Naive thymus-derived CD8-positive, alpha-beta T cell (primary cell): Measurements from ENCODE around the gene ZFYVE21. TPM values are rescaled to one million over a fixed set of nuclear protein-coding genes. Genes with fewer than 3 reads are reported as not detected.
A peak's percentile ranks its signal among the peaks of the same experiment; 100 is the strongest.
"Not testable (repeated sequence)": the region's sequence is repeated elsewhere in the genome, so short reads cannot be mapped to it uniquely, and the experiment has no call there.

Experiments
- ATAC-seq, 2 donors: fragments of 150-1000 bp; cut with Tn5 transposase in 1 of 2; sonication (Bioruptor Pico), chemical (Tn5 transposase) in 1 of 2; 1 replicate in 1 of 2; 2 replicates in 1 of 2; pipeline ENCODE4 v1.10.0; 2021; ENCODE audit warnings: mild to moderate bottlenecking in 2 of 2, moderate library complexity in 2 of 2
- POLR2A ChIA-PET: fragments of 350-600 bp; sonication (Branson Sonifier 250); formaldehyde crosslinking; loops from one replicate; lab custom pipeline; 2021; ENCODE audit warnings: antibody characterized with exemption; lab: Charles Lee
- DNase-seq, 10 donors: peaks; one replicate each; pipeline versions ENCODE4 v3.0.0 to v3.0.0-alpha.2; 2020 to 2022
- H3K27ac Mint-ChIP-seq, 10 donors: one replicate each; pipeline ENCODE4 v1.8.0; 2020 to 2022; ENCODE audit warnings: mild to moderate bottlenecking in 10 of 10, mixed read lengths in 10 of 10, moderate library complexity in 4 of 10, inconsistent platforms in 1 of 10
- H3K27me3 Mint-ChIP-seq, 5 donors: one replicate each; pipeline ENCODE4 v1.8.0; 2021 to 2022; ENCODE audit warnings: mixed read lengths in 5 of 5
- H3K36me3 Mint-ChIP-seq, 3 donors: one replicate each; pipeline ENCODE4 v1.8.0; 2020 to 2022; ENCODE audit warnings: mixed read lengths in 3 of 3, mild to moderate bottlenecking in 2 of 3, inconsistent platforms in 1 of 3
- H3K4me1 Mint-ChIP-seq, 4 donors: one replicate each; pipeline ENCODE4 v1.8.0; 2021 to 2022; ENCODE audit warnings: mixed read lengths in 4 of 4
- H3K4me3 Mint-ChIP-seq, 10 donors: one replicate each; pipeline ENCODE4 v1.8.0; 2020 to 2022; ENCODE audit warnings: mild to moderate bottlenecking in 10 of 10, mixed read lengths in 10 of 10, moderate library complexity in 6 of 10, inconsistent platforms in 1 of 10
- H3K9me3 Mint-ChIP-seq, 9 donors: one replicate each; pipeline ENCODE4 v1.8.0; 2020 to 2022; ENCODE audit warnings: mixed read lengths in 9 of 9, mild to moderate bottlenecking in 3 of 9, inconsistent platforms in 1 of 9, moderate library complexity in 1 of 9
- polyA plus RNA-seq, 3 donors: library from polyadenylated mRNA; unstranded; fragments of 300-500 nt; fragmentation: Illumina TruSeq; gene quantifications; one replicate each; pipeline ENCODE4 v1.2.3, GENCODE V29; 2021
- total RNA-seq, 8 experiments: library from RNA in 2 of 8; stranded (reverse) in 2 of 8; gene quantifications; one replicate each; pipeline ENCODE4 v1.2.3 and lab custom pipeline; 2021 to 2026

ZFYVE21 gene
- total and polyA plus RNA-seq, 5 experiments from 2014 or later, result 7.7 to 16.9 (median 8.7) TPM

- Mint-ChIP-seq H3K27ac (peak overlapping the region in 1 of 10 donors; percentile 52), H3K9me3 (peaks cover 0 to 2% (median 0%) of the 10 kb centered on the region in 9 donors), H3K4me3 (no peak overlapping the region), H3K27me3 (no peaks in the 10 kb centered on the region), H3K4me1 (peaks cover 0 to 4% (median 0%) of the 10 kb centered on the region in 4 donors), H3K36me3 (peaks cover 6 to 39% (median 29%) of the 10 kb centered on the region in 3 donors)
- DNase-seq (no peak), ATAC-seq (no peak)
- POLR2A ChIA-PET, result interaction anchor here (0.6 kb wide), 1 partner anchor 1407 kb away, joined by 3 read pairs; no protein-coding TSS in a partner anchor
Measured at GRCh38 chr14:103770902-103771301, 55.3 kb downstream of the ZFYVE21 start.

GRCh38 chr14:103772078-103772712 is 56.6 kb downstream of the ZFYVE21 start:
- POLR2A ChIA-PET, result no interaction called here
- H3K9me3 Mint-ChIP-seq, result peaks cover 0 to 2% (median 0%) of the 10 kb centered on the region in 9 donors
- no peaks in the 10 kb centered on the region for H3K27me3 Mint-ChIP-seq
- H3K4me3 Mint-ChIP-seq, result no peak overlapping the region
- ATAC-seq (no peak), DNase-seq (no peak)
- H3K4me1 Mint-ChIP-seq, result peaks cover 0 to 4% (median 0%) of the 10 kb centered on the region in 4 donors
- peak overlapping the region in 1 of 10 donors; percentile 30 for H3K27ac Mint-ChIP-seq
- H3K36me3 Mint-ChIP-seq, result peaks cover 7 to 48% (median 31%) of the 10 kb centered on the region in 3 donors

GRCh38 chr14:103773521-103773920 is 57.9 kb downstream of the ZFYVE21 start:
- POLR2A ChIA-PET, result no interaction called here
- Mint-ChIP-seq H3K36me3 (peaks cover 10 to 54% (median 32%) of the 10 kb centered on the region in 3 donors), H3K27ac (no peak overlapping the region), H3K27me3 (no peaks in the 10 kb centered on the region), H3K4me1 (no peaks in the 10 kb centered on the region), H3K9me3 (peaks cover 0 to 2% (median 0%) of the 10 kb centered on the region in 9 donors), H3K4me3 (no peak overlapping the region)
- ATAC-seq (no peak), DNase-seq (no peak)

GRCh38 chr14:103775506-103775905 is 59.9 kb downstream of the ZFYVE21 start:
- POLR2A ChIA-PET, result interaction anchor here (0.5 kb wide), 1 partner anchor 37 kb away, joined by 4 read pairs; no protein-coding TSS in a partner anchor

GRCh38 chr14:103776319-103776718 is 60.7 kb downstream of the ZFYVE21 start:
- POLR2A ChIA-PET, H3K27me3 Mint-ChIP-seq, DNase-seq, H3K27ac Mint-ChIP-seq, ATAC-seq, H3K9me3 Mint-ChIP-seq, H3K4me3 Mint-ChIP-seq, H3K4me1 Mint-ChIP-seq: not testable (repeated sequence)
- peaks cover 10 to 67% (median 35%) of the 10 kb centered on the region in 3 donors for H3K36me3 Mint-ChIP-seq

More at GRCh38 chr14:103775506-103775905, 59.9 kb downstream of the ZFYVE21 start:
- Mint-ChIP-seq H3K27ac (no peak overlapping the region), H3K36me3 (peaks cover 10 to 67% (median 35%) of the 10 kb centered on the region in 3 donors), H3K27me3 (no peaks in the 10 kb centered on the region), H3K4me3 (no peak overlapping the region), H3K9me3 (peaks cover 0 to 2% (median 0%) of the 10 kb centered on the region in 9 donors), H3K4me1 (no peaks in the 10 kb centered on the region)
- ATAC-seq, result no peak
- DNase-seq, result no peak

GRCh38 chr14:103782376-103782775 is 66.8 kb downstream of the ZFYVE21 start:
- no peak overlapping the region for H3K27ac Mint-ChIP-seq
- H3K9me3 Mint-ChIP-seq, result no peaks in the 10 kb centered on the region
- POLR2A ChIA-PET, result no interaction called here
- no peak for DNase-seq
- H3K36me3 Mint-ChIP-seq, result peaks cover under 1 to 38% (median 12%) of the 10 kb centered on the region in 3 donors
- no peaks in the 10 kb centered on the region for H3K27me3 Mint-ChIP-seq
- ATAC-seq, result no peak
- no peaks in the 10 kb centered on the region for H3K4me1 Mint-ChIP-seq
- no peak overlapping the region for H3K4me3 Mint-ChIP-seq

Other genes starting within 250 kb of the ZFYVE21 start
- under 1 TPM in 1 of 2 experiments, not detected in 1; 0.69 TPM for gene CKB, start 193.0 kb upstream of the ZFYVE21 start, total RNA-seq
- 1 to 10 TPM in 1 of 3 donors, not detected in 2; 1.8 TPM for gene CKB, start 193.0 kb upstream of the ZFYVE21 start, polyA plus RNA-seq
- gene TRMT61A, start 186.6 kb upstream of the ZFYVE21 start, total RNA-seq, result 10 to 100 TPM; 15.3 to 16.7 TPM
- gene TRMT61A, start 186.6 kb upstream of the ZFYVE21 start, polyA plus RNA-seq, result 10 to 100 TPM in 1 of 3 donors, 1 to 10 TPM in 2; 6.7 to 11.2 (median 7.0) TPM
- gene BAG5, start 153.2 kb upstream of the ZFYVE21 start, total RNA-seq, result 10 to 100 TPM; 41.1 to 46.9 TPM
- gene BAG5, start 153.2 kb upstream of the ZFYVE21 start, polyA plus RNA-seq, result 10 to 100 TPM; 39.0 to 48.5 (median 47.5) TPM
- 10 to 100 TPM; 27.4 to 29.1 TPM for gene COA8, start 152.8 kb upstream of the ZFYVE21 start, total RNA-seq
- 10 to 100 TPM; 47.3 to 72.0 (median 48.2) TPM for gene COA8, start 152.8 kb upstream of the ZFYVE21 start, polyA plus RNA-seq
- 100 to 1,000 TPM; 242 to 252 TPM for gene KLC1, start 86.6 kb upstream of the ZFYVE21 start, total RNA-seq
- 10 to 100 TPM; 50.7 to 73.3 (median 58.2) TPM for gene KLC1, start 86.6 kb upstream of the ZFYVE21 start, polyA plus RNA-seq
- 10 to 100 TPM; 13.8 to 14.1 TPM for gene XRCC3, start 359 bp upstream of the ZFYVE21 start, total RNA-seq
- 1 to 10 TPM; 2.1 to 3.6 (median 3.2) TPM for gene XRCC3, start 359 bp upstream of the ZFYVE21 start, polyA plus RNA-seq
- 10 to 100 TPM; 38.0 to 40.3 TPM for gene PPP1R13B, start 131.8 kb downstream of the ZFYVE21 start, total RNA-seq
- gene PPP1R13B, start 131.8 kb downstream of the ZFYVE21 start, polyA plus RNA-seq, result 1 to 10 TPM; 2.5 to 6.8 (median 4.1) TPM
- gene TDRD9, start 212.6 kb downstream of the ZFYVE21 start, total RNA-seq, result 1 to 10 TPM in 1 of 2 experiments, under 1 TPM in 1; 0.22 to 1.1 TPM
- under 1 TPM; 0.57 to 0.77 (median 0.74) TPM for gene TDRD9, start 212.6 kb downstream of the ZFYVE21 start, polyA plus RNA-seq
- not detected for gene RD3L, start 226.7 kb downstream of the ZFYVE21 start, total RNA-seq
- not detected for gene RD3L, start 226.7 kb downstream of the ZFYVE21 start, polyA plus RNA-seq